ENCODE data around the gene PUS10.

PUS10 gene

DNA sequence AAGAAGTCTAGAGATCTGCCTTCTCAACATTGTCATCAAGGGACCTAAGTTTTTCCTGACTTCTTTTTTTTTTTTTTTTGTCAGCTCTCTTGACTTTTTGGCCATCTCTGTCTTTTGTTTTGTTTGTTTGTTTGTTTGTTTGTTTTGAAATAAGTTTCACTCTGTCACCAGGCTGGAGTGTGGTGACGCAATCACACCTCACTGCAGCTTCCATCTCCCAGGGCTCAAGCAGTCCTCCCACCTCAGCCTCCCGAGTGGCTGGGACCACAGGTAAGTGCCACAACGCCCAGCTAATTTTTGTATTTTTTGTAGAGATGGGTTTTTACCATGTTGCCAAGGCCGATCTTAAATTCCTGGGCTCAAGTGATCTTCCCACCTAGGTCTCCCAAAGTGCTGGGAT is 5.6 kb upstream of the PUS10 start:
- no peak for DNase-seq (ENCODE audit: low read depth, low spot score)
- TF ChIP-seq, protein P1, sequence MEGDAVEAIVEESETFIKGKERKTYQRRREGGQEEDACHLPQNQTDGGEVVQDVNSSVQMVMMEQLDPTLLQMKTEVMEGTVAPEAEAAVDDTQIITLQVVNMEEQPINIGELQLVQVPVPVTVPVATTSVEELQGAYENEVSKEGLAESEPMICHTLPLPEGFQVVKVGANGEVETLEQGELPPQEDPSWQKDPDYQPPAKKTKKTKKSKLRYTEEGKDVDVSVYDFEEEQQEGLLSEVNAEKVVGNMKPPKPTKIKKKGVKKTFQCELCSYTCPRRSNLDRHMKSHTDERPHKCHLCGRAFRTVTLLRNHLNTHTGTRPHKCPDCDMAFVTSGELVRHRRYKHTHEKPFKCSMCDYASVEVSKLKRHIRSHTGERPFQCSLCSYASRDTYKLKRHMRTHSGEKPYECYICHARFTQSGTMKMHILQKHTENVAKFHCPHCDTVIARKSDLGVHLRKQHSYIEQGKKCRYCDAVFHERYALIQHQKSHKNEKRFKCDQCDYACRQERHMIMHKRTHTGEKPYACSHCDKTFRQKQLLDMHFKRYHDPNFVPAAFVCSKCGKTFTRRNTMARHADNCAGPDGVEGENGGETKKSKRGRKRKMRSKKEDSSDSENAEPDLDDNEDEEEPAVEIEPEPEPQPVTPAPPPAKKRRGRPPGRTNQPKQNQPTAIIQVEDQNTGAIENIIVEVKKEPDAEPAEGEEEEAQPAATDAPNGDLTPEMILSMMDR (IDR thresholded peaks at IDR 0.05; ENCODE audit: insufficient read depth, low read length, missing control alignments), result no peak
- H3K4me3 ChIP-seq (ENCODE audit: low read depth, low read length), result no peak overlapping the region
- ChIA-PET CTCF (no interaction called here), POLR2A (no interaction called here)

DNA sequence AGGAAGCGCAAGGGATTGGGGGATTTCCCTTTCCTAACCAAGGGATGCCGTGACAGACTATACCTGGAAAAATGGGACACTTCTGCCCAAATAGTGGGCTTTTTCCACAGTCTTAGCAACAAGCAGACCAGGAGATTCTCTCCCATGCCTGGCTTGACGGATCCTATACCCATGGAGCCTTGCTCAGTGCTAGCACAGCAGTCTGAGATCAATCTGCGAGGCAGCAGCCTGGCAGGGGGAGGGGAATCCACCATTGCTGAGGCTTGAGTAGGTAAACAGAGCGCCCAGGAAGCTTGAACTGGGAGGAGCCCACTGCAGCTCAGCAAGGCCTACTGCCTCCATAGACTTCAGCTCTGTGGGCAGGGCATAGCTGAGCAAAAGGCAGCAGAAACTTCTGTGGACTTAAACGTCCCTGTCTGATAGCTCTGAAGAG is 3.2 kb upstream of the PUS10 start:
- CTCF ChIA-PET, result no interaction called here

DNA sequence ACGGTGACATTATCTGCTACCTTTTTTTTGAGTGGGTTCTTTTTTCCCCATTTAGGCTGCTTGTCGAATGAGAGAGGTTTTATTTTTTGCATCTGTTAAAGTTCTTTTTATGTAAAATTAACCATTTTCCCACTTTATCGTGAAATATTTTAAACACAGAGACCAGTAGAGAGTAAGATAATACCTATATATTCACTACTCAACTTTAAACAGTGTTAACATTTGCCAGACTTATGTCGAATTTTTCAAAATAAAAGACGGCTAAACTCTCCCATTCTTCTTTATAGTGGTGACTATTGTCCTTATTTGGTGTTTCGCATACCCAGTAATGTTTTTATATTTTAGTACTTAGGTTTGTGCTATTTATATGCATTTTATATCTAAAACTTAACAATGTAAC is 743 bp upstream of the PUS10 start:
- CTCF ChIA-PET, result no interaction called here
- POLR2A ChIA-PET, result no interaction called here
- TF ChIP-seq, protein P1 (IDR thresholded peaks at IDR 0.05; ENCODE audit: insufficient read depth, low read length, missing control alignments), result no peak

More for the DNA sequence above, 3.2 kb upstream of the PUS10 start:
- no peak for DNase-seq (ENCODE audit: low read depth, low spot score)
- POLR2A ChIA-PET, result no interaction called here
- no peak overlapping the region for H3K4me3 ChIP-seq (ENCODE audit: low read depth, low read length)
- TF ChIP-seq, protein P1 (IDR thresholded peaks at IDR 0.05; ENCODE audit: insufficient read depth, low read length, missing control alignments), result no peak

DNA sequence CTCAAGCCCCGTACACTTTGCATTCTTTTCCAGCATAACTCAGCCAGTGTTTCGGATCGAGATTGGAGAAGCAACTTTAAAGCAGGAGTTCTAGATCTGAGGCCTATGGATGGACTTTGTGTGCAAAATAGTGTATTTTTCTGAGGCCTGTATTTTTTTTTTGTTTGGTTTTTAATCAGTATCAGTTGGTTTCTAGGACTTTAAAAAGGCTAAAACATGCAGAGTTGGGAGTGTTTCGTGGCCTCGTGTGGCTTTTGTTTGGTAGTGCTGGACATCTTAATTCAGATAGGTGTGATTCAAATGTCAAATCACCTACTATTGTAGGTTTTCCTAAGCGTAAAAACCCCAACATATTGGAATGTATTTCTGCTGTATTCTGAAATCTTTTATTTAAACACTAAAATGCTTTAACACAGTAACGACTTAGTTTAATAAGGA is 282 bp upstream of the PUS10 start:
- peak overlapping the region; percentile 95 for H3K4me3 ChIP-seq (ENCODE audit: low read depth, low read length)
- TF ChIP-seq, protein P1 (IDR thresholded peaks at IDR 0.05; ENCODE audit: insufficient read depth, low read length, missing control alignments), result no peak
- POLR2A ChIA-PET, result interaction anchor here (0.6 kb wide), 1 partner anchor 518 kb away, joined by 3 read pairs; no protein-coding TSS in a partner anchor
- no peak for DNase-seq (ENCODE audit: low read depth, low spot score)
- CTCF ChIA-PET, result no interaction called here

More for the DNA sequence above, 743 bp upstream of the PUS10 start:
- peak overlapping the region; percentile 95 for H3K4me3 ChIP-seq (ENCODE audit: low read depth, low read length)
- DNase-seq (ENCODE audit: low read depth, low spot score), result no peak

DNA sequence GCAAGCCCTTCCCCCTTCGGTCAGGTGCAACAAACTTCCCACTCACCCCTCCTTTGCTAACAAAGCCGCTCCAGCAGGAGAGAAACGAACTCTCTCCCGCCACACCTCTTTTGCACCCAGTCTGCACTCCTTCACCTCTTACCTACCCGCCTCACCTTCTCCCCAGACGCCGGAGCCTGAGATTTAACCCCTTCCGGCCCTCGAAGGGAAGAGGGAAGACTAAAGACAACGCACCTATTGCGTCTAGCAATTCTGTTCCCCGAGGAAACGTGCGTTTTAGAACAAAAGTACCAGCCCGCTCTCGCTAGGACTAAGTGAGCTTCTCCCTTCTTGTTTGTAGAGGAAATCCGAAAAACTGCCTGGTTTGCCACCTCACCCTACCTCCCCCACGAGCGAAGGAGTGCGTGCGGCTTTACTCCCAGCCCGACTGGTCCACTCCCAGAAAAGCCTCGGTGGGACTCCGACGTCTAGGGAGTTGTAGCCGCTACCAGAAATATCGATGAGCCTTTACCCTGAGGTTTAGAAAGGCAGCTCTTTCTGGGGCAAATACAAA is 976 bp downstream of the PUS10 start:
- peak overlapping the region; percentile 95 for H3K4me3 ChIP-seq (ENCODE audit: low read depth, low read length)
- TF ChIP-seq, protein P1 (IDR thresholded peaks at IDR 0.05; ENCODE audit: insufficient read depth, low read length, missing control alignments), result no peak
- DNase-seq (ENCODE audit: low read depth, low spot score), result no peak
- POLR2A ChIA-PET, result no interaction called here
- CTCF ChIA-PET, result interaction anchor here (2.1 kb wide), 1 partner anchor 18 kb away, joined by 5 read pairs; no protein-coding TSS in a partner anchor

DNA sequence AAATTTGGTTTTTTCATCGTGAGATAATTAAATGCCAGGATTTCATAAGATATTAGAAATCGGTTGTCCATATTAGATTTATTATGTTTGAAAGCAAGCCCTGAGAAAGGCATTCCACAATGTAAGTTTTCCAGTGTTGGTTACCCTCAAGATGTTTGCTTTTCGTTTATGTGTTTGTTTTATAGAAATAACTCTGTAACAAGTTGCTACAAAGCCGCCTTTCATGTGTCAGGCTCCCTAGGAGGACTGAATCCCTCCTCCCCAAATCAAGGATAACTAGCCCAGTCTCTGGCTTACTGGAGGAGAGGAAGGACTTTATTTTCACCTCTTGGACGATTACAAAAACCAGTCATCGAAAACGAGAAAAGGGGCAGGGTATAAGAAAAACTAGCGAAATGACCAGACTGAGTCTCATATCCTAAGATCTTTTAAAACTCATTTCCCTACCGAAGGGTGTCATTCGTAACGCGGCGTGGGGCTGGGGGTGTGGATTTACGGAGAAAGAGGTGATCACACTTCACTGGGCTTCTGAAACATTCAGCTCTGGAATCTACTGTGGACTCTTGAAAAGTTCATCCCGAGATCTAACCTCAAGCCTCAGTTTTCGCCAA is 1.6 kb downstream of the PUS10 start:
- no peak for DNase-seq (ENCODE audit: low read depth, low spot score)
- TF ChIP-seq, protein P1 (IDR thresholded peaks at IDR 0.05; ENCODE audit: insufficient read depth, low read length, missing control alignments), result no peak
- CTCF ChIA-PET, result interaction anchor here (1.2 to 2.1 kb wide), 2 partner anchors 17 to 134 kb away, joined by 3 to 5 read pairs; no protein-coding TSS in a partner anchor
- peak overlapping the region; percentile 95 for H3K4me3 ChIP-seq (ENCODE audit: low read depth, low read length)
- POLR2A ChIA-PET, result no interaction called here
